ENCODE measurements around the gene ITGAE. TPM values are rescaled to one million over a fixed set of nuclear protein-coding genes. Genes with fewer than 3 reads are reported as not detected.

The ITGAE gene
- total RNA-seq, 2 donors from 2014 or later, result 16.2 to 27.6 TPM

DNA sequence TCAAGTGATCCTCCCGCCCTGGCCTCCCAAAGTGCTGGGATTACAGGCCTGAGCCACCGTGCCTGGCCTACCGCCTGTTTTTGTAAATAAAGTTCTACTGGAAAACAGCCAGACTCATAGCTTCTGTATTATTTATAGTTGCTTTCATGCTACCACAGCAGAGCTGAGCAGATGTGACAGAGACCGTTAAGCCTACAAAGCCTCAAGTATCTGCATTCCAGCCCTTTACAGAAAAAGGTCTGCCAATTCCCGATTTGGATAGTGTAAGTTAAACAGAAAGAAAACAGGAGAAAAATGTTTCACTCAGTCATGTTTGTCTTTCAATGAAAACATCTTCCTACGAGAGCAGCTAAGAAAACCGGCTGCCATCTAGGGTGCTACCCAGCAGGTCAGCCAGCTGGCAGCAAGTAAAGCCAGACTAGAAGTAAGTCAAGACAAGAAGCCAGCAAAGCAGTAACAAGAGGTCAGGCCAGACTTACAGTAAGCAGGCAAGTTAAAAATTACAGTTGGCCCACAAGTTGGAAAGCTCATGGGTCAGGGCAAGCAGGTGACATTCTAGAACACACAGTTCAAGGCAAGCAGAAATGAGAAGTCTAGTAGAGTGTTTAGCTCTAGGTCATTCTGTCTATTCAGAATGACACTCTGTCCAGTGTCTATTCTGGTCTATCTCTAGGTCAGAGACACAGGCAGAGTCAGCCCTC lies 27.3 kb upstream of the ITGAE start:
- no peak for DNase-seq (ENCODE audit: low spot score)
- TF ChIP-seq POLR2AphosphoS5 (IDR thresholded peaks at IDR 0.05), result peak; percentile 38
- TF ChIP-seq POLR2A (IDR thresholded peaks at IDR 0.05), result no peak
- Histone ChIP-seq H3K4me1 (replicated peaks) (no peaks in the 10 kb centered on the region), H3K9me3 (no peaks in the 10 kb centered on the region), H3K27me3 (replicated peaks; ENCODE audit: insufficient read depth) (no peaks in the 10 kb centered on the region), H3K36me3 (no peaks in the 10 kb centered on the region), H3K27ac (peak overlapping the region in 1 of 2 donors; percentile 25), H3K4me3 (no peak overlapping the region)
- intact Hi-C loops (cut with DNase I), result no loop called here
- 28% methylated on average over 7 of the region's 7 CpGs for WGBS

DNA sequence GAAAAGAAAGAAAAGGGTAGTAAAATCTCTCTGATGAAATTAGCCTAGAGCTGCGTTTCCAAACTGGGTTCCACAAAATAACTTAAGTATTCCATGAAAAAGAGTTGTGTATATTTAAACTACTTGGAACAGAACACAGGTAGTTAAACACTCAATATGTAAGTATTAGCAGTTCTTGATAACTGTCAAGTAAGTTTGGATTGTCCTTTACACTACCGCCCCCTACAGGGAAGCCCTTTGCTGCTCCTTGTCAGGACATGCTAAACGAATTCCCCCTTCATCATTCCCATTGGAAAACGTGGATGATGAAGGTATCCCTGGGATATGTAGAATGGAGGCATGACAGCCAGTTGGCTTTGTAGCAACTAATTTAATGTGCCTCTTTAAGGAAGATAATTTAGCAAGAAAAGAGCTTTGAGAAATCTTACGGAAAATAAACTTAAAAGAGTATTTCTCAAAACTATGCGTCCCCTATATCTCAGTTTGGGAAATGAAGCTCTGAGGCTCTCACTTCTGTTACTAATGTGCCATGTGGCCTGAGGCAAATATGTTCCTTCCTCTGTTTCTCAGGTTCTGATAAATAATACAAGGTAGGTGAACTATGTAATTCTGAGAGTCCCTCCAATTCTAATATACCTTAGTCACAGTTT lies 26.3 kb upstream of the ITGAE start:
- intact Hi-C loops (cut with DNase I), result no loop called here
- H3K36me3 ChIP-seq, result no peaks in the 10 kb centered on the region
- H3K9me3 ChIP-seq, result no peaks in the 10 kb centered on the region
- H3K27ac ChIP-seq, result no peak overlapping the region
- WGBS, result 51% methylated on average over 6 of the region's 6 CpGs
- no peaks in the 10 kb centered on the region for H3K4me1 ChIP-seq (replicated peaks)
- no peak overlapping the region for H3K4me3 ChIP-seq
- no peak for TF ChIP-seq POLR2AphosphoS5 (IDR thresholded peaks at IDR 0.05)
- no peak for TF ChIP-seq POLR2A (IDR thresholded peaks at IDR 0.05)
- TF ChIP-seq, protein P1, sequence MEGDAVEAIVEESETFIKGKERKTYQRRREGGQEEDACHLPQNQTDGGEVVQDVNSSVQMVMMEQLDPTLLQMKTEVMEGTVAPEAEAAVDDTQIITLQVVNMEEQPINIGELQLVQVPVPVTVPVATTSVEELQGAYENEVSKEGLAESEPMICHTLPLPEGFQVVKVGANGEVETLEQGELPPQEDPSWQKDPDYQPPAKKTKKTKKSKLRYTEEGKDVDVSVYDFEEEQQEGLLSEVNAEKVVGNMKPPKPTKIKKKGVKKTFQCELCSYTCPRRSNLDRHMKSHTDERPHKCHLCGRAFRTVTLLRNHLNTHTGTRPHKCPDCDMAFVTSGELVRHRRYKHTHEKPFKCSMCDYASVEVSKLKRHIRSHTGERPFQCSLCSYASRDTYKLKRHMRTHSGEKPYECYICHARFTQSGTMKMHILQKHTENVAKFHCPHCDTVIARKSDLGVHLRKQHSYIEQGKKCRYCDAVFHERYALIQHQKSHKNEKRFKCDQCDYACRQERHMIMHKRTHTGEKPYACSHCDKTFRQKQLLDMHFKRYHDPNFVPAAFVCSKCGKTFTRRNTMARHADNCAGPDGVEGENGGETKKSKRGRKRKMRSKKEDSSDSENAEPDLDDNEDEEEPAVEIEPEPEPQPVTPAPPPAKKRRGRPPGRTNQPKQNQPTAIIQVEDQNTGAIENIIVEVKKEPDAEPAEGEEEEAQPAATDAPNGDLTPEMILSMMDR (IDR thresholded peaks at IDR 0.05), result peak in 3 of 4 experiments; percentile 39 to 56 (median 56)
- DNase-seq (ENCODE audit: low spot score), result peak; percentile 55
- H3K27me3 ChIP-seq (replicated peaks; ENCODE audit: insufficient read depth), result no peaks in the 10 kb centered on the region

DNA sequence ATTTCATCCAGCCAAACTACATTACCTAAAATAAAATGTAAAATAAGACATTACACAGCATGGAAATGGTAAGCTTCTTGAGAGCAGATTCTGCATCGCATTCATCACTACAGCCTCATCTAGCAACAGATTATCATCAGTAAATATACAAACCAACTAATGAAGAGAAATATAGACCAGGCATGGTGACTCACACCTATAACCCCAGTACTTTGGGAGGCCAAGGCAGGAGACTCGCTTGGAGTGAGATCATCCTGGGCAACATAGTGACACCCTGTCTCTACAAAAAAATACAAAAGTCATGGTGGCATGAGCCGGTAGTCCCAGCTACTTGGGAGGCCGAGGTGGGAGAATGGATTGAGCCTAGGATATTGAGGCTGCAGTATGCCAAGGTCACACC lies 25.2 kb upstream of the ITGAE start:
- H3K36me3 ChIP-seq, result peaks cover 0 to 3% of the 10 kb centered on the region in 2 donors
- intact Hi-C loops (cut with DNase I), result no loop called here

DNA sequence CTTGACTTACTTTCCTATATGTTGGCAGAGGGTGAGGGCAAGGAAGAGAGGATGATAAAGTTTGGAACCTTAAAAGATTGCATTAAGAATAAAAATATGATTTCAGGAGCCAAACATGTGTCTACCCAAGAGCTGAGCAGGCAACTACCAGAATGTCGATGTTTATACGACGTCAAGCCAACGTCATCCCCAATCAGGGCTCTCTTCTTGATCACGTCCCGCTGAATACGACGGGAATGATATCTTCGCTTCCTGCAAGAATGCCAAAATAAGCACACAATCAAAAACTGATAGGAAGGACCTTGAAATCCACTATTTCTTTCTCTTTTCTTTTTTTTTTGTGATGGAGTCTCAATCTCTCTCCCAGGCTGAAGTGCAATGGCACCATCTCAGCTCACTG lies 20.1 kb upstream of the ITGAE start:
- Histone ChIP-seq H3K36me3 (peaks cover 5 to 7% of the 10 kb centered on the region in 2 donors), H3K27me3 (replicated peaks; ENCODE audit: insufficient read depth) (no peaks in the 10 kb centered on the region), H3K27ac (no peak overlapping the region), H3K9me3 (no peaks in the 10 kb centered on the region), H3K4me3 (no peak overlapping the region), H3K4me1 (replicated peaks) (no peaks in the 10 kb centered on the region)
- WGBS, result 95% methylated on average over 9 of the region's 9 CpGs
- no peak for DNase-seq (ENCODE audit: low spot score)
- TF ChIP-seq, protein P1 (IDR thresholded peaks at IDR 0.05), result no peak
- TF ChIP-seq POLR2AphosphoS5 (IDR thresholded peaks at IDR 0.05), result no peak
- no peak for TF ChIP-seq POLR2A (IDR thresholded peaks at IDR 0.05)
- intact Hi-C loops (cut with DNase I), result no loop called here

More for the DNA sequence above, 25.2 kb upstream of the ITGAE start:
- no peak for DNase-seq (ENCODE audit: low spot score)
- H3K27ac ChIP-seq, result no peak overlapping the region
- H3K4me3 ChIP-seq, result no peak overlapping the region
- no peaks in the 10 kb centered on the region for H3K9me3 ChIP-seq
- no peaks in the 10 kb centered on the region for H3K4me1 ChIP-seq (replicated peaks)
- 90% methylated on average over 4 of the region's 4 CpGs for WGBS
- H3K27me3 ChIP-seq (replicated peaks; ENCODE audit: insufficient read depth), result no peaks in the 10 kb centered on the region
- TF ChIP-seq POLR2A (IDR thresholded peaks at IDR 0.05), result no peak
- no peak for TF ChIP-seq POLR2AphosphoS5 (IDR thresholded peaks at IDR 0.05)
- TF ChIP-seq, protein P1 (IDR thresholded peaks at IDR 0.05), result no peak

DNA sequence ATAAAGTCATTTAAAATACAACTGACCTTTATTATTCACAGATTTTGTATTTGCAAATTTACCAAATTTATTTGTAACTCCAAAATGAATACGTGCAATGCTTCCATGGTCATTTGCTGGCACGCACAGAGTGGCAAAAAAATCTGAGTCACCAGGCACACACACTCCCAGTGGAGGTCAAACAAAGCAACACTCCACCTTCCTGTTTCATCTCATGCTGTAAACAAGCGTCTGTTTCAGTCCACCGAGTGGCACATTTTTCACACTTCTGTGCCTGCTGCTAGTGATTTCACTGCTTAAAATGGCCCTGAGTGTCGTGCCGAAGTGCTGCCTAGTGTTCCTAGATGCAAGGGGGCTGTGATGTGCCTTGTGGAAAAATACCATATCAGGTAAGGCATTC lies 17.8 kb upstream of the ITGAE start:
- Histone ChIP-seq H3K36me3 (peaks cover 5 to 13% of the 10 kb centered on the region in 2 donors), H3K4me1 (replicated peaks) (no peaks in the 10 kb centered on the region), H3K4me3 (no peak overlapping the region), H3K27ac (no peak overlapping the region), H3K9me3 (no peaks in the 10 kb centered on the region), H3K27me3 (replicated peaks; ENCODE audit: insufficient read depth) (no peaks in the 10 kb centered on the region)
- intact Hi-C loops (cut with DNase I), result no loop called here
- no peak for DNase-seq (ENCODE audit: low spot score)
- TF ChIP-seq, protein P1 (IDR thresholded peaks at IDR 0.05), result no peak
- TF ChIP-seq POLR2A (IDR thresholded peaks at IDR 0.05), result no peak
- TF ChIP-seq POLR2AphosphoS5 (IDR thresholded peaks at IDR 0.05), result no peak
- 77% methylated on average over 6 of the region's 6 CpGs for WGBS

All from prostate gland (tissue), 2 donors.